Measurements from ENCODE around the gene CDCA5.
A peak's percentile ranks its signal among the peaks of the same experiment; 100 is the strongest.

Gene CDCA5

DNA sequence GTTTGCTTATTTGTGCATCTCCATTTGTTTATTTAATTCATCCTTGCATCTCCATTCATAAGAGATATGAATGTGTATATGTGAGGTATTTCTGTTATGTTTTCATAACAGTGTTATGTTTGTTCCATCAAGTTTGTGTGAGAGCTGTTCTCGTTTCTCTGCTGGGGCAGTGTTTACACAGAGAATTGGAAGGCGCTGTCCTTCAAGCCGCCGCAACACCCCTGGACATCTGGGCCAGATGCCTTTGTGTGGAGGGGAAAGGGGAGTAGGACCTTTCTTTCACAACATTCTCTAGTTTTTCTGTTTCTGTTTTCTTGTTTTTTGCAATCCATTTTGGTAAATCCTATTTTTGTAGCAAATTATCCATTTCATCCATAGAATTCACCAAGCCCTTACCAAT is 20.8 kb upstream of the CDCA5 start:
- no peak for DNase-seq

GRCh38 chr11:65103476-65103875 is 19.6 kb upstream of the CDCA5 start:
- no peak for DNase-seq

- DNase-seq: no peak
These were observed 18.6 kb upstream of the CDCA5 start for GRCh38 chr11:65102142-65103095.

DNA sequence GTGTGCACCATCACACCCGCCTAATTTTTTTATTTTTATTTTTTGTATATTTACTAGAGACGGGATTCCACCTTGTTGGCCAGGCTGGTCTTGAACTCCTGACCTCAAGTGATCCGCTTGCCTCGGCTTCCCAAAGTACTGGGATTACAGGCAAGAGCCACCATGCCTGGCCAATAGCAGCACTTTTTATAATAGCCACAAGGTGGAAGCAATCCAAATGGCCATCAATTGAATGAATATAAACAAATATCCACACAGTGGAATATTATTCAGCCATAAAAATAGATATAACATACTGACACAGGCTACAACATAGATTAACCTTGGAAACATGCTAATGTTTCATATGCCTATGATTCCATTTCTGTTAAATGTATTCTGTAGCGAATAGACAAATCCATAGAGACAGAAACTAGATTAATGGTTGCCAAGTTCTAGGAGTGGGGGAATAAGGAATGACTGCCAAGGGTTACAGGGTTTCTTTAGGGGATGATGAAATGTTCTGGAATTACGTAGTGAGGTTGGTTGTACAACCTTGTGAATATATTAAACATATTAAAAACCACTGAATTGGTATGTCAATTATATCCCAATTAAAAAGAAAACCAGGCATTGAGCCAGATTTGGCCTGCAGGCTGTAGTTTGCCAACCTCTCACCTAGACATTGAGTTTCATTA is 17.0 kb upstream of the CDCA5 start:
- DNase-seq: no peak

DNA sequence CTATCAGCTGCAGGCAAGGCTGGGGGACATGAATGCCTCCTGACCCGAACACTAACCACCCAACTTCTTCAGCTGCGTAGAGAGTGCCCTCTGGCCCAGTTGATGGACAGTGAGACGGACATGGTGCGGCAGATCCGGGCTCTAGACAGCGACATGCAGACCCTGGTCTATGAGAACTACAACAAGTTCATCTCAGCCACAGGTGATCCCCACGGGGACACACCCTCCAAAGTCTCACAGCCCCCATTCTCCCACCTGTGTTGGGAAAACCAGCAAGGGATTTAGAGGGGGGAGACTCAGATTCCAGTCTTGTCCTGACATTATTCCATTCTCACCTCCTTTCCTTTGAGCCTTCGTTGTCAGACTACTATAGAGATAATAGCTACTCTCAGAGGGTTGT is 13.1 kb upstream of the CDCA5 start:
- no peak for DNase-seq

GRCh38 chr11:65095974-65096806 is 12.3 kb upstream of the CDCA5 start, which contains the start of gene VPS51:
TSS of gene VPS51 (plus strand) at chr11:65096214. CDS start at chr11:65096251, 37 bp downstream.
- DNase-seq: peak; percentile 97

GRCh38 chr11:65095427-65095826 is 11.6 kb upstream of the CDCA5 start:
- DNase-seq: no peak

GRCh38 chr11:65090628-65091027 is 6.8 kb upstream of the CDCA5 start:
- no peak for DNase-seq

- no peak for DNase-seq
These were observed 5.8 kb upstream of the CDCA5 start for GRCh38 chr11:65089621-65090020.

DNA sequence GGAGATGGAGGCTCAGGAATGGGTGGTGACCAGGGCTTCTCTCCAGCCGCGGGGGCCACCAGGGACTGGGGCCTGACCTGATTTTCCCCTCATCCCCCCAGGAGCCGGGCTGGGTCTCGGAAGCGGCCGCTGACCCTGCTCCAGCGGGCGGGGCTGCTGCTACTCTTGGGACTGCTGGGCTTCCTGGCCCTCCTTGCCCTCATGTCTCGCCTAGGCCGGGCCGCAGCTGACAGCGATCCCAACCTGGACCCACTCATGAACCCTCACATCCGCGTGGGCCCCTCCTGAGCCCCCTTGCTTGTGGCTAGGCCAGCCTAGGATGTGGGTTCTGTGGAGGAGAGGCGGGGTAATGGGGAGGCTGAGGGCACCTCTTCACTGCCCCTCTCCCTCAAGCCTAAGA is 4.0 kb upstream of the CDCA5 start:
- no peak for DNase-seq

- DNase-seq: no peak
These were observed 3.4 kb upstream of the CDCA5 start for GRCh38 chr11:65087216-65087615.

DNA sequence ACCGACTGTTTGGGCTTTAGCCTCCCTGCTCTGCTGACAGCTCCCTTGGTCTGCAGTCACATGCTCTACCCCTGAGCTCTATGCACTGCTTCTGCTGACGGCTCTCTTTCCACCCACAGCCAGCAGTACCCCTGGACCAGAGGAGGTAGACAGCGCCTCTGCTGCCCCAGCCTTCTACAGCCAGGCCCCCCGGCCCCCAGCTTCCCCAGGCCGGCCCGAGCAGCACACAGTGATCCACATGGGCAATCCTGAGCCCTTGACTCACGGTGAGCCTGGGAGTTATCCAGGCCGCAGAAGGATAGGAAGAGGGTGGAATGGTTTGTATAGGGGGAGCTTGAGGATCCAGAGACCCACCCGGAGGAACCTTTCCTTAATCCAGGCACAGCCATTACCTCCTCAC is 3.0 kb upstream of the CDCA5 start:
- DNase-seq: no peak

GRCh38 chr11:65085446-65085845 is 1.6 kb upstream of the CDCA5 start:
- no peak for DNase-seq

DNA sequence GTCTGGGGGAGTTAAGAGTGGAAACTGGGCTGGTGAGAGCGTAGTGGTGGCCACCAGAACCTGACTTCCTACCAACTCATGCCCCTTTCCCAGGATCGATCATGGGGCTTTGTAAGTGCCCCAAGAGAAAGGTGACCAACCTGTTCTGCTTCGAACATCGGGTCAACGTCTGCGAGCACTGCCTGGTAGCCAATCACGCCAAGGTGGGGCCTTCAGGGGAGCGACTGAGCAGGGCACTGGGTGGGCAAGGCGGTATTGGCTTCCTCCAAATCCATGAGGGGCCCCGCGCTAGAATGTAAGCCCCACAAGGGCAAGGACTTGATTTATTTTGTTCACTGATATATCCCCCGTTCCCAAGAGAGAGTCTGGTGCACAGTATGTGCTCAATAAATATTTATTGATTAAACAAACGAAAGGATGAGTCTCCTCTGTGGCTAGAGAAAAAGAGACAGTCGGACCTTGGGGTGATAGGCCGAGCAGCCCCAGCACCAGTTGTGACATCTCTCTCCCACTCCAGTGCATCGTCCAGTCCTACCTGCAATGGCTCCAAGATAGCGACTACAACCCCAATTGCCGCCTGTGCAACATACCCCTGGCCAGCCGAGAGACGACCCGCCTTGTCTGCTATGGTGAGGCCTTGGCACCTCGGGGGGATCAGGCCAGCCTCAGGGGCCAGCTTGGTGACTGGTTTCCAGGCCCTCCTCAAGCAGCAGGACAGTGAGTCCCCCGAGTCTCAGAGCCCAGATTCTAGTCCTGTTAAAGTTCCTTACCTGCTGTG is 947 bp upstream of the CDCA5 start:
- DNase-seq: no peak

DNA sequence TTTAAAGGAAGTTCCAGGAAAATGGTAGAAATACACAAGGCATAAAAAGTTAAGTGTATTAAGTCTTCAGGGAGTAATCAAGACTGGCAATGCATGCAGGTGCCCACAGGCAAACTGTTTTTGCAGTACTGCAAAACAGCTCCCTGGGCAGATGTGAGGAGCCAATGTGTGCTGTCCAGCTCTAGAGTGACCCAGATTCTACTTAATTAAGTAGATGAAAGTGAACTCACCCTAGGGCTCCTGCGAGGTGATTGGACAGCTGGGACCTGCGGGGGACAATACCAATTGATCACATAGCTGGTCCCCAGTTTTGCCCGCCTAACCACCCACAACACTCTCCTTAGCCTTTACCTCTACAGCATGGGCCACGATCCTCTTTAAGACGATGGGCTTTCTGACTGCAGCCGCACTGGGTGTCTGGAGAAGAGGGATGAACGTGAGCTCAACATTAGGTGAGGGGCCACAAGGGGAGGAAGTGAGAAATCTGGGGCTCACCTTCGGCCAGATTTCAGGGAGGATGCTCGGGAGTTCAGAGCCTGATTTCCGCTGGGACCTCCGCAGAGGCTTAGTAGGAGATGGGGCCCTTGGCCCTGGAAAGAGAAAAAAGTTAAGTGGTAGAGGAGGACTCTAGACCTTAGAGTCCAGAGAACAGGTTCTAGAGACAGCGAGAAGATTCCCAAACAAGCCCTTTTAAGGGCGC is 556 bp downstream of the CDCA5 start:
- DNase-seq: no peak

GRCh38 chr11:65078786-65079342 is 5.0 kb downstream of the CDCA5 start:
- no peak for DNase-seq

DNA sequence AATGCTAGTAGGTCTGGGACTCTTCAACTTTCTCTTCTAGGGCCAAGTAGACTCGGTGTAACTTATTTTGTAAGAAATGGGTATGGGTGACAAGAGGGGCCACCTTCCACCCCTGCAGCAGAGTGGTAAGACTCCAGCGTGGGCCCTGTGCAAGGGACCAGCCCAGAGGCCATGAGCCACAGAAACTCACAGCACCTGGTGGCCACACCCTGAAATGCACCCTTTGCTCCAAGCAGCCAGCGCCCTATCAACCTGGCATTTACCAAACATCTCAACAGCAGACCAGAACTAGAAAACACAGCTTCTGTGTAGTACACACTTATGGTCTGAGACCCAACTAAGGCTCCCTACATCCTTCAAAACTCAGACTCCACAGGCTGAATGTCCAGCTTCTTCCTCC is 5.7 kb downstream of the CDCA5 start:
- peak; percentile 77 for DNase-seq

GRCh38 chr11:65077451-65077850 is 6.4 kb downstream of the CDCA5 start:
- DNase-seq: no peak

GRCh38 chr11:65072631-65072966 is 11.2 kb downstream of the CDCA5 start:
- no peak for DNase-seq

GRCh38 chr11:65071907-65072630 is 11.8 kb downstream of the CDCA5 start:
- DNase-seq: no peak

DNA sequence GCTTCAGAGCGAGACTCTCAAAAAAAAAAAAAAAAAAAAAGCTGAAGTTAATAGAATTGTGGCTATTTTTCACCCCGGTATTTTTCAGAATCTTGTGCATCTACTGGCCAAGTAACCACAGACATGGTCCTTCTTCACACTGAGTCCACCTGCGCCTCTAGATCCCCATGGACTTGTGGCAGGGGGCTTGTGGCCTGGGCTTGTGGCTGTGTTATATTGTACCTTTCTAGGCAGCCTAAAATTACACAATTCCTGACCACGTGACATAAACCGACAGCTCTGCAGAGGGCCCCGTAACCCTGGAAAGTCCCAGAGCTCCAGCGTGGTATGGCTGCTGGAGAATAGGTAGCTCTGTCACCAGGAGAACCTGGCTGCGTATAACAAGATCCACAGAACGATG is 14.6 kb downstream of the CDCA5 start:
- DNase-seq: peak; percentile 52

All from DMS53 (cell line).